22Rv1 (cell line): ENCODE results near the gene TRIM27.

ENCODE experiments used
- ZFX ChIP-seq: fragments of 450-650 bp; IDR thresholded peaks from 2 replicates; pipeline ENCODE4 v1.6.1; 2017; ENCODE audit warnings: antibody characterized with exemption, borderline replicate concordance
- TF ChIP-seq, protein P1 (sequence below): fragments of 450-650 bp; IDR thresholded peaks from 2 replicates; pipeline ENCODE4 v1.5.1; 2017; ENCODE audit warnings: mild to moderate bottlenecking

DNA sequence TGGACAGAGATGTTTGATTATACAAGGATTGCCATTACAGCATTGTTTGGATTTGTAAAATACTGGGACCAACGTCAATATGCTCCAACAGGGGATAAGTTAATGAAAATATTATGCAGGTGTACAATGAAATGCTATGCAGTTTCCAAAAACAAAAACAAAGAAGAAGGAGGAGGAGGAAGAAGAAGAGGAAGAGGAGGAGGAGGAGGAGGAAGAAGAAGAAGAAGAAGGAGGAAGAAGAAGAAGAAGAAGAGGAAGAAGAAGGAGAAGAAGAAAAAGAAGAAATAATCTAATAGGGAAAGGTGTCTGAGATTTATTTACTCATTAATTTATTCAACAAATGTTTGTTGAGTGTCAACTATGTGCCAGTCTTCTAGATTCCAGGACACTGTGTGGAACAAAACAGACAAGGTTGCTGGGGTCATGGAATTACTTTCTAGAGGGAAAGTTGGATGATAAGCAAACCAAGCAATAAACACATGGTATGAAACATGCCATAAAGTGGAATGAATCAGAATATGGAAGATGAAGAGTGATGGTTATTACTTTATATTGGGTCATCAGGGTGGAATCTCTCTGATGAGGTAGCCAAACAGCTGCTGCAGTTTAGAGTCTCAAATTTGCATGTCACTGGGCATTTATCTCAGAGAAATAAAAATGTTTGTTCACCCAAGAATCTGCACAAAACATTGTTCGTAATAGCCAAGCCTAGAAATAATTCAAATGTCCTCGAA is 6.3 kb upstream of the TRIM27 start:
- TF ChIP-seq, protein P1, sequence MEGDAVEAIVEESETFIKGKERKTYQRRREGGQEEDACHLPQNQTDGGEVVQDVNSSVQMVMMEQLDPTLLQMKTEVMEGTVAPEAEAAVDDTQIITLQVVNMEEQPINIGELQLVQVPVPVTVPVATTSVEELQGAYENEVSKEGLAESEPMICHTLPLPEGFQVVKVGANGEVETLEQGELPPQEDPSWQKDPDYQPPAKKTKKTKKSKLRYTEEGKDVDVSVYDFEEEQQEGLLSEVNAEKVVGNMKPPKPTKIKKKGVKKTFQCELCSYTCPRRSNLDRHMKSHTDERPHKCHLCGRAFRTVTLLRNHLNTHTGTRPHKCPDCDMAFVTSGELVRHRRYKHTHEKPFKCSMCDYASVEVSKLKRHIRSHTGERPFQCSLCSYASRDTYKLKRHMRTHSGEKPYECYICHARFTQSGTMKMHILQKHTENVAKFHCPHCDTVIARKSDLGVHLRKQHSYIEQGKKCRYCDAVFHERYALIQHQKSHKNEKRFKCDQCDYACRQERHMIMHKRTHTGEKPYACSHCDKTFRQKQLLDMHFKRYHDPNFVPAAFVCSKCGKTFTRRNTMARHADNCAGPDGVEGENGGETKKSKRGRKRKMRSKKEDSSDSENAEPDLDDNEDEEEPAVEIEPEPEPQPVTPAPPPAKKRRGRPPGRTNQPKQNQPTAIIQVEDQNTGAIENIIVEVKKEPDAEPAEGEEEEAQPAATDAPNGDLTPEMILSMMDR = no peak
- TF ChIP-seq ZFX = no peak
